ENCODE measurements around the gene GREM1. TPM values are rescaled to one million over a fixed set of nuclear protein-coding genes. Genes with fewer than 3 reads are reported as not detected.

GREM1 gene
- total and polyA plus RNA-seq, 2 donors, result 0.14 to 0.34 TPM

- WGBS, result 80% methylated on average over 6 of the region's 6 CpGs
- Histone ChIP-seq H3K27ac (ENCODE audit: low read depth in 1 of 2, low read length in 1 of 2) (no peak overlapping the region), H3K36me3 (ENCODE audit: control insufficient read depth in 2 of 2, insufficient read depth in 2 of 2, low read length in 1 of 2) (no peaks in the 10 kb centered on the region), H3K4me1 (ENCODE audit: control insufficient read depth in 2 of 2, insufficient read depth in 2 of 2, low read length in 2 of 2) (no peaks in the 10 kb centered on the region), H3K4me3 (ENCODE audit: low read length in 2 of 2) (no peak overlapping the region), H3K27me3 (ENCODE audit: control insufficient read depth in 2 of 2, insufficient read depth in 1 of 2, low read length in 1 of 2) (peaks cover 2% of the 10 kb centered on the region in 2 donors), H3K9me3 (ENCODE audit: control insufficient read depth in 2 of 2, insufficient read depth in 1 of 2, low read length in 1 of 2) (no peaks in the 10 kb centered on the region)
- DNase-seq (ENCODE audit: low read depth in 6 of 9, low spot score in 9 of 9), result no peak
These were observed 10.4 kb upstream of the GREM1 start for GRCh38 chr15:32707436-32707835.

GRCh38 chr15:32709295-32710033 is 8.3 kb upstream of the GREM1 start:
- Histone ChIP-seq H3K27me3 (ENCODE audit: control insufficient read depth in 2 of 2, insufficient read depth in 1 of 2, low read length in 1 of 2) (peaks cover 2 to 7% of the 10 kb centered on the region in 2 donors), H3K36me3 (ENCODE audit: control insufficient read depth in 2 of 2, insufficient read depth in 2 of 2, low read length in 1 of 2) (no peaks in the 10 kb centered on the region), H3K4me1 (ENCODE audit: control insufficient read depth in 2 of 2, insufficient read depth in 2 of 2, low read length in 2 of 2) (no peaks in the 10 kb centered on the region), H3K27ac (ENCODE audit: low read depth in 1 of 2, low read length in 1 of 2) (no peak overlapping the region), H3K9me3 (ENCODE audit: control insufficient read depth in 2 of 2, insufficient read depth in 1 of 2, low read length in 1 of 2) (no peaks in the 10 kb centered on the region), H3K4me3 (ENCODE audit: low read length in 2 of 2) (no peak overlapping the region)
- DNase-seq (ENCODE audit: low read depth in 6 of 9, low spot score in 9 of 9), result no peak
- 94% methylated on average over 9 of the region's 9 CpGs for WGBS

- DNase-seq (ENCODE audit: low read depth in 6 of 9, low spot score in 9 of 9), result no peak
- H3K4me1 ChIP-seq (ENCODE audit: control insufficient read depth in 2 of 2, insufficient read depth in 2 of 2, low read length in 2 of 2), result peaks cover 3 to 4% of the 10 kb centered on the region in 2 donors
- H3K27me3 ChIP-seq (ENCODE audit: control insufficient read depth in 2 of 2, insufficient read depth in 1 of 2, low read length in 1 of 2), result peaks cover 51 to 63% of the 10 kb centered on the region in 2 donors
- no peak overlapping the region for H3K4me3 ChIP-seq (ENCODE audit: low read length in 2 of 2)
- H3K36me3 ChIP-seq (ENCODE audit: control insufficient read depth in 2 of 2, insufficient read depth in 2 of 2, low read length in 1 of 2), result no peaks in the 10 kb centered on the region
- WGBS, result 72% methylated on average over 4 of the region's 4 CpGs
- no peak overlapping the region for H3K27ac ChIP-seq (ENCODE audit: low read depth in 1 of 2, low read length in 1 of 2)
- no peaks in the 10 kb centered on the region for H3K9me3 ChIP-seq (ENCODE audit: control insufficient read depth in 2 of 2, insufficient read depth in 1 of 2, low read length in 1 of 2)
These were observed 2.5 kb upstream of the GREM1 start for GRCh38 chr15:32715276-32715675.

- peaks cover 3 to 4% of the 10 kb centered on the region in 2 donors for H3K4me1 ChIP-seq (ENCODE audit: control insufficient read depth in 2 of 2, insufficient read depth in 2 of 2, low read length in 2 of 2)
- no peak overlapping the region for H3K4me3 ChIP-seq (ENCODE audit: low read length in 2 of 2)
- no peaks in the 10 kb centered on the region for H3K9me3 ChIP-seq (ENCODE audit: control insufficient read depth in 2 of 2, insufficient read depth in 1 of 2, low read length in 1 of 2)
- 21% methylated on average over 13 of the region's 13 CpGs for WGBS
- peaks cover 55 to 73% of the 10 kb centered on the region in 2 donors for H3K27me3 ChIP-seq (ENCODE audit: control insufficient read depth in 2 of 2, insufficient read depth in 1 of 2, low read length in 1 of 2)
- DNase-seq (ENCODE audit: low read depth in 6 of 9, low spot score in 9 of 9), result no peak
- H3K36me3 ChIP-seq (ENCODE audit: control insufficient read depth in 2 of 2, insufficient read depth in 2 of 2, low read length in 1 of 2), result no peaks in the 10 kb centered on the region
- H3K27ac ChIP-seq (ENCODE audit: low read depth in 1 of 2, low read length in 1 of 2), result no peak overlapping the region
These were observed 1.4 kb upstream of the GREM1 start for GRCh38 chr15:32716216-32716914.

GRCh38 chr15:32716915-32717425 is 834 bp upstream of the GREM1 start:
- Histone ChIP-seq H3K36me3 (ENCODE audit: control insufficient read depth in 2 of 2, insufficient read depth in 2 of 2, low read length in 1 of 2) (no peaks in the 10 kb centered on the region), H3K4me1 (ENCODE audit: control insufficient read depth in 2 of 2, insufficient read depth in 2 of 2, low read length in 2 of 2) (peaks cover 3 to 4% of the 10 kb centered on the region in 2 donors), H3K27ac (ENCODE audit: low read depth in 1 of 2, low read length in 1 of 2) (no peak overlapping the region), H3K27me3 (ENCODE audit: control insufficient read depth in 2 of 2, insufficient read depth in 1 of 2, low read length in 1 of 2) (peaks cover 55 to 79% of the 10 kb centered on the region in 2 donors), H3K4me3 (ENCODE audit: low read length in 2 of 2) (no peak overlapping the region), H3K9me3 (ENCODE audit: control insufficient read depth in 2 of 2, insufficient read depth in 1 of 2, low read length in 1 of 2) (no peaks in the 10 kb centered on the region)
- WGBS, result 4% methylated on average over 21 of the region's 21 CpGs
- no peak for DNase-seq (ENCODE audit: low read depth in 6 of 9, low spot score in 9 of 9)

GRCh38 chr15:32718227-32718820 is 520 bp downstream of the GREM1 start:
- H3K27me3 ChIP-seq (ENCODE audit: control insufficient read depth in 2 of 2, insufficient read depth in 1 of 2, low read length in 1 of 2), result peaks cover 52 to 83% of the 10 kb centered on the region in 2 donors
- H3K4me3 ChIP-seq (ENCODE audit: low read length in 2 of 2), result no peak overlapping the region
- H3K9me3 ChIP-seq (ENCODE audit: control insufficient read depth in 2 of 2, insufficient read depth in 1 of 2, low read length in 1 of 2), result no peaks in the 10 kb centered on the region
- no peaks in the 10 kb centered on the region for H3K36me3 ChIP-seq (ENCODE audit: control insufficient read depth in 2 of 2, insufficient read depth in 2 of 2, low read length in 1 of 2)
- no peak overlapping the region for H3K27ac ChIP-seq (ENCODE audit: low read depth in 1 of 2, low read length in 1 of 2)
- DNase-seq (ENCODE audit: low read depth in 6 of 9, low spot score in 9 of 9), result no peak
- whole genome bisulfite sequencing, result 4% methylated on average over 60 of the region's 60 CpGs
- H3K4me1 ChIP-seq (ENCODE audit: control insufficient read depth in 2 of 2, insufficient read depth in 2 of 2, low read length in 2 of 2), result peaks cover 3 to 4% of the 10 kb centered on the region in 2 donors

- H3K4me1 ChIP-seq (ENCODE audit: control insufficient read depth in 2 of 2, insufficient read depth in 2 of 2, low read length in 2 of 2), result peaks cover 3 to 4% of the 10 kb centered on the region in 2 donors
- 4% methylated on average over 70 of the region's 70 CpGs for WGBS
- DNase-seq (ENCODE audit: low read depth in 6 of 9, low spot score in 9 of 9), result no peak
- no peaks in the 10 kb centered on the region for H3K36me3 ChIP-seq (ENCODE audit: control insufficient read depth in 2 of 2, insufficient read depth in 2 of 2, low read length in 1 of 2)
- H3K27ac ChIP-seq (ENCODE audit: low read depth in 1 of 2, low read length in 1 of 2), result no peak overlapping the region
- H3K9me3 ChIP-seq (ENCODE audit: control insufficient read depth in 2 of 2, insufficient read depth in 1 of 2, low read length in 1 of 2), result no peaks in the 10 kb centered on the region
- no peak overlapping the region for H3K4me3 ChIP-seq (ENCODE audit: low read length in 2 of 2)
- peaks cover 52 to 80% of the 10 kb centered on the region in 2 donors for H3K27me3 ChIP-seq (ENCODE audit: control insufficient read depth in 2 of 2, insufficient read depth in 1 of 2, low read length in 1 of 2)
These were observed 1.3 kb downstream of the GREM1 start for GRCh38 chr15:32718821-32719716.

- Histone ChIP-seq H3K27ac (ENCODE audit: low read depth in 1 of 2, low read length in 1 of 2) (no peak overlapping the region), H3K4me3 (ENCODE audit: low read length in 2 of 2) (no peak overlapping the region)
These were observed 3.8 kb downstream of the GREM1 start for GRCh38 chr15:32721596-32721995.

More at GRCh38 chr15:32721596-32721995, 3.8 kb downstream of the GREM1 start:
- H3K4me1 ChIP-seq (ENCODE audit: control insufficient read depth in 2 of 2, insufficient read depth in 2 of 2, low read length in 2 of 2), result peaks cover 3 to 4% of the 10 kb centered on the region in 2 donors
- 90% methylated on average over 6 of the region's 6 CpGs for WGBS
- H3K9me3 ChIP-seq (ENCODE audit: control insufficient read depth in 2 of 2, insufficient read depth in 1 of 2, low read length in 1 of 2), result no peaks in the 10 kb centered on the region
- no peak for DNase-seq (ENCODE audit: low read depth in 6 of 9, low spot score in 9 of 9)
- no peaks in the 10 kb centered on the region for H3K36me3 ChIP-seq (ENCODE audit: control insufficient read depth in 2 of 2, insufficient read depth in 2 of 2, low read length in 1 of 2)
- H3K27me3 ChIP-seq (ENCODE audit: control insufficient read depth in 2 of 2, insufficient read depth in 1 of 2, low read length in 1 of 2), result peaks cover 39 to 58% of the 10 kb centered on the region in 2 donors

Data from thymus (tissue), 11 donors.